ENCODE measurements around the gene OR52D1.

OR52D1 gene

DNA sequence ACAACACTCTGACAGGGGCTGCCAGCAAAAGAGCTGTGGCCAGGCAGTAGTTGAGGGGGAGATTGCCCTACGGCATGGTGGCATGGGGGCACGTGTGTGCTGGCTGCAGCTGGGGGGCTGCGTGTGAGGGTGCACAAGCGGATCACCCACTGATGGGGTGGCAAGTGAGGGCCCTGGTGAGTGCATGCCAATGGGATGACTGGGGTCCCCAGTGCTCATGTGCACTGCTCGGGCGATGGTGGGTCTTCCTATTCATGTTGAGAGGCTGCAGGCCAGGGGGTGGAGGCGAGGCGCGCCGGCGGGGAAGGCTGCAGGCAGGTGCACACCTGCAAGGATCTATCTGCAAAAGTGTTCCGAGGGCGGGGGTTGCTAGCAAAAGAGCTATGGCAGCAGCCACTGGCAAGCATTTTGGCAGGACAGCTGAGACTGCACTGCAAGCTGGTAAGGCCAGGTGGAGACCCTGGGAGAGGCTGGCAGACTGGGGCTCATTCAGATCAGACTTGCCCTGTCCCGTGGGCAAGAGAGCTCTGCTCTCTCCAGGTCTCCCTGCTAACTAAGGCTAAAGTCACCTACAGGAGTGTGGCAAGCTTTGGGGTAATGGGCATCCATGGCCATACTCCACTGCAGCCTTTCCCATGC is 27.4 kb upstream of the OR52D1 start:
- TF ChIP-seq MYC (IDR thresholded peaks at IDR 0.05; ENCODE audit: low read depth, low read length), result no peak
- TF ChIP-seq, protein P1, sequence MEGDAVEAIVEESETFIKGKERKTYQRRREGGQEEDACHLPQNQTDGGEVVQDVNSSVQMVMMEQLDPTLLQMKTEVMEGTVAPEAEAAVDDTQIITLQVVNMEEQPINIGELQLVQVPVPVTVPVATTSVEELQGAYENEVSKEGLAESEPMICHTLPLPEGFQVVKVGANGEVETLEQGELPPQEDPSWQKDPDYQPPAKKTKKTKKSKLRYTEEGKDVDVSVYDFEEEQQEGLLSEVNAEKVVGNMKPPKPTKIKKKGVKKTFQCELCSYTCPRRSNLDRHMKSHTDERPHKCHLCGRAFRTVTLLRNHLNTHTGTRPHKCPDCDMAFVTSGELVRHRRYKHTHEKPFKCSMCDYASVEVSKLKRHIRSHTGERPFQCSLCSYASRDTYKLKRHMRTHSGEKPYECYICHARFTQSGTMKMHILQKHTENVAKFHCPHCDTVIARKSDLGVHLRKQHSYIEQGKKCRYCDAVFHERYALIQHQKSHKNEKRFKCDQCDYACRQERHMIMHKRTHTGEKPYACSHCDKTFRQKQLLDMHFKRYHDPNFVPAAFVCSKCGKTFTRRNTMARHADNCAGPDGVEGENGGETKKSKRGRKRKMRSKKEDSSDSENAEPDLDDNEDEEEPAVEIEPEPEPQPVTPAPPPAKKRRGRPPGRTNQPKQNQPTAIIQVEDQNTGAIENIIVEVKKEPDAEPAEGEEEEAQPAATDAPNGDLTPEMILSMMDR (IDR thresholded peaks at IDR 0.05; ENCODE audit: low read depth, low read length), result no peak
- TF ChIP-seq, protein P2, sequence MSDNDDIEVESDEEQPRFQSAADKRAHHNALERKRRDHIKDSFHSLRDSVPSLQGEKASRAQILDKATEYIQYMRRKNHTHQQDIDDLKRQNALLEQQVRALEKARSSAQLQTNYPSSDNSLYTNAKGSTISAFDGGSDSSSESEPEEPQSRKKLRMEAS (IDR thresholded peaks at IDR 0.05; ENCODE audit: low read depth, low read length), result no peak

DNA sequence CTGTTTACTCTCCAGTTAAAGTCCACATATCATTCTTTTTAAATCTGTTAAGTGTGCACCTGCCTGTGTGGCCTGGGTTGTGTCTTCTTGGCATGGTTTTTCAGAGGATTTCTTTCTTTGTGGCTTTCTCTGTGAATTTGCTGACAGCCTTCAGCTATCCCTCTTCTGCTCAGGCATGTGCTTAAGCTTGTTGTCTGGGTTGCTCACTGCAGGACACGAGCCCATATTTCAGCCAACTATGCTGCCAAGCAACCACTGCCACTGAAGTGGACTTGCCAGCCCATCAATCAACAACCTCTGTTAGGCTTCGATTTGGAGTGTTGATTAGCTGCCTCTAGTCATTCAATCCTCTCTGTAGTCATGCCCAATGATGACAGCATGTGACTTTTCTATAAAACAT is 21.0 kb upstream of the OR52D1 start:
- DNase-seq (ENCODE audit: low read depth), result no peak
- TF ChIP-seq, protein P1 (IDR thresholded peaks at IDR 0.05; ENCODE audit: low read depth, low read length), result no peak
- no peak for TF ChIP-seq POLR2A (IDR thresholded peaks at IDR 0.05; ENCODE audit: extremely low read depth, insufficient read length)
- TF ChIP-seq, protein P2 (IDR thresholded peaks at IDR 0.05; ENCODE audit: low read depth, low read length), result no peak
- no peak overlapping the region for H3K4me3 ChIP-seq (ENCODE audit: low read depth, low read length)

More for the DNA sequence above, 27.4 kb upstream of the OR52D1 start:
- H3K4me3 ChIP-seq (ENCODE audit: low read depth, low read length), result no peak overlapping the region
- DNase-seq (ENCODE audit: low read depth), result no peak

GRCh38 chr11:5473921-5474320 is 14.6 kb upstream of the OR52D1 start:
- TF ChIP-seq, protein P1 (IDR thresholded peaks at IDR 0.05; ENCODE audit: low read depth, low read length), result no peak
- no peak for TF ChIP-seq POLR2A (IDR thresholded peaks at IDR 0.05; ENCODE audit: extremely low read depth, insufficient read length)
- TF ChIP-seq, protein P2 (IDR thresholded peaks at IDR 0.05; ENCODE audit: low read depth, low read length), result no peak
- TF ChIP-seq MYC (IDR thresholded peaks at IDR 0.05; ENCODE audit: low read depth, low read length), result no peak
- DNase-seq (ENCODE audit: low read depth), result no peak
- H3K4me3 ChIP-seq (ENCODE audit: low read depth, low read length), result no peak overlapping the region

- TF ChIP-seq, protein P1 (IDR thresholded peaks at IDR 0.05; ENCODE audit: low read depth, low read length), result peak; percentile 88
- TF ChIP-seq, protein P2 (IDR thresholded peaks at IDR 0.05; ENCODE audit: low read depth, low read length), result no peak
- no peak overlapping the region for H3K4me3 ChIP-seq (ENCODE audit: low read depth, low read length)
- peak; percentile 48 for DNase-seq (ENCODE audit: low read depth)
Observed at GRCh38 chr11:5476186-5476819, 12.2 kb upstream of the OR52D1 start.

- DNase-seq (ENCODE audit: low read depth), result no peak
- H3K4me3 ChIP-seq (ENCODE audit: low read depth, low read length), result no peak overlapping the region
- TF ChIP-seq, protein P2 (IDR thresholded peaks at IDR 0.05; ENCODE audit: low read depth, low read length), result no peak
- TF ChIP-seq POLR2A (IDR thresholded peaks at IDR 0.05; ENCODE audit: extremely low read depth, insufficient read length) (no peak), MYC (IDR thresholded peaks at IDR 0.05; ENCODE audit: low read depth, low read length) (no peak)
- TF ChIP-seq, protein P1 (IDR thresholded peaks at IDR 0.05; ENCODE audit: low read depth, low read length), result no peak
Observed at GRCh38 chr11:5486003-5486402, 2.5 kb upstream of the OR52D1 start.
